CD14-positive monocyte (primary cell): ENCODE measurements around the gene IRF9. TPM values are rescaled to one million over a fixed set of nuclear protein-coding genes. Genes with fewer than 3 reads are reported as not detected.

ENCODE experiments used
- DNase-seq, 3 donors: peaks; one replicate each; pipeline ENCODE4 v3.0.0-alpha.2; 2011 to 2022
- H2AFZ ChIP-seq: 2 replicates; pipeline ENCODE4 v1.6.0; 2012; ENCODE audit warnings: mild to moderate bottlenecking, low read depth, low read length, inconsistent platforms; ENCODE audit not compliant: insufficient read depth, poor library complexity, severe bottlenecking
- H3K27ac ChIP-seq, 2 donors: 1 replicate in 1 of 2; 2 replicates in 1 of 2; pipeline ENCODE4 v1.5.1; 2012 to 2013; ENCODE audit warnings: low read length in 2 of 2, control low read depth in 1 of 2, inconsistent platforms in 1 of 2, low read depth in 1 of 2, mild to moderate bottlenecking in 1 of 2
- H3K27me3 ChIP-seq, 2 donors: one replicate each; pipeline versions ENCODE4 v1.6.0 to v1.6.1; 2011 to 2013; ENCODE audit warnings: low read length in 2 of 2; ENCODE audit not compliant: control insufficient read depth in 2 of 2, insufficient read depth in 2 of 2
- H3K36me3 ChIP-seq, 2 donors: replicated peaks in 1 of 2; 1 replicate in 1 of 2; 2 replicates in 1 of 2; pipeline versions ENCODE4 v1.5.1 to v1.6.1; 2012 to 2013; ENCODE audit warnings: low read length in 2 of 2, control low read depth in 1 of 2, inconsistent platforms in 1 of 2, mild to moderate bottlenecking in 1 of 2; ENCODE audit not compliant: insufficient read depth in 2 of 2, control insufficient read depth in 1 of 2
- H3K4me1 ChIP-seq, 2 donors: 1 replicate in 1 of 2; 2 replicates in 1 of 2; pipeline versions ENCODE4 v1.5.1 to v1.6.1; 2012 to 2013; ENCODE audit warnings: low read length in 2 of 2, control low read depth in 1 of 2, inconsistent platforms in 1 of 2, mild to moderate bottlenecking in 1 of 2, moderate library complexity in 1 of 2; ENCODE audit not compliant: insufficient read depth in 2 of 2, control insufficient read depth in 1 of 2
- H3K4me2 ChIP-seq: replicated peaks from 2 replicates; pipeline ENCODE3; 2012; ENCODE audit warnings: low read length, moderate library complexity, mild to moderate bottlenecking; ENCODE audit not compliant: poor library complexity, severe bottlenecking; ENCODE audit errors: extremely low read depth
- H3K4me3 ChIP-seq, 3 experiments: fragments of 200-600 bp in 1 of 3; sonication (generic) in 1 of 3; replicated peaks in 1 of 3; 1 replicate in 2 of 3; 2 replicates in 1 of 3; pipeline ENCODE4 v1.5.1; 2011 to 2013; ENCODE audit warnings: low read length in 3 of 3, mild to moderate bottlenecking in 3 of 3, control low read depth in 2 of 3, low read depth in 2 of 3, inconsistent platforms in 1 of 3, moderate library complexity in 1 of 3
- H3K79me2 ChIP-seq: 2 replicates; pipeline ENCODE4 v1.6.0; 2012; ENCODE audit warnings: mild to moderate bottlenecking, control low read depth, inconsistent platforms, low read length, moderate library complexity; ENCODE audit not compliant: insufficient read depth
- H3K9ac ChIP-seq: 2 replicates; pipeline ENCODE4 v1.6.0; 2017; ENCODE audit warnings: low read length, mild to moderate bottlenecking; ENCODE audit not compliant: insufficient read depth, poor library complexity, severe bottlenecking
- H3K9me3 ChIP-seq, 2 donors: replicated peaks in 1 of 2; 1 replicate in 1 of 2; 2 replicates in 1 of 2; pipeline versions ENCODE4 v1.5.1 to v1.6.1; 2012 to 2013; ENCODE audit warnings: low read length in 2 of 2, control low read depth in 1 of 2; ENCODE audit not compliant: control insufficient read depth in 1 of 2, insufficient read depth in 1 of 2
- H4K20me1 ChIP-seq: 2 replicates; pipeline ENCODE4 v1.6.0; 2012; ENCODE audit warnings: mild to moderate bottlenecking, low read length, control low read depth, moderate library complexity; ENCODE audit not compliant: insufficient read depth
- H3K27ac Mint-ChIP-seq, 7 donors: one replicate each; pipeline ENCODE4 v1.8.0; 2020; ENCODE audit warnings: mild to moderate bottlenecking in 7 of 7, mixed read lengths in 7 of 7, moderate library complexity in 6 of 7, inconsistent platforms in 2 of 7
- H3K27me3 Mint-ChIP-seq, 3 donors: one replicate each; pipeline ENCODE4 v1.8.0; 2021 to 2022; ENCODE audit warnings: low read depth in 3 of 3, mild to moderate bottlenecking in 3 of 3, mixed read lengths in 3 of 3, moderate library complexity in 3 of 3, inconsistent platforms in 1 of 3
- H3K36me3 Mint-ChIP-seq, 2 donors: one replicate each; pipeline ENCODE4 v1.8.0; 2020; ENCODE audit warnings: mixed read lengths in 2 of 2, inconsistent platforms in 1 of 2, mild to moderate bottlenecking in 1 of 2
- H3K4me1 Mint-ChIP-seq: one replicate; pipeline ENCODE4 v1.8.0; 2020; ENCODE audit warnings: mild to moderate bottlenecking, mixed read lengths
- H3K4me3 Mint-ChIP-seq, 2 donors: one replicate each; pipeline ENCODE4 v1.8.0; 2020; ENCODE audit warnings: mild to moderate bottlenecking in 2 of 2, mixed read lengths in 2 of 2, moderate library complexity in 1 of 2
- H3K9me3 Mint-ChIP-seq, 7 donors: one replicate each; pipeline ENCODE4 v1.8.0; 2020 to 2022; ENCODE audit warnings: mixed read lengths in 7 of 7, mild to moderate bottlenecking in 6 of 7, moderate library complexity in 6 of 7, inconsistent platforms in 2 of 7
- CTCF ChIP-seq: fragments of 200-600 bp; IDR thresholded peaks from one replicate; pipeline ENCODE4 v1.8.0; 2022; ENCODE audit warnings: antibody characterized with exemption, mild to moderate bottlenecking
- WGBS: methylation state at CpG from one replicate; pipeline ENCODE4 v1.1.5; 2013; ENCODE audit warnings: missing lambda C conversion rate; ENCODE audit not compliant: insufficient coverage; 5-methylcytosine and 5-hydroxymethylcytosine counted together
- intact Hi-C, 2 donors: fragments of 100-400 bp; cut with micrococcal nuclease; formaldehyde crosslinking; loops; one replicate each; pipeline versions ENCODE4 v1.15.0 to v1.15.1; 2023
- polyA plus RNA-seq, 3 donors: library from polyadenylated mRNA; depleted of rRNA in 1 of 3; unstranded in 2 of 3; stranded (reverse) in 1 of 3; fragments of 300-500 nt in 2 of 3; fragments of >200 nt in 1 of 3; fragmentation: Illumina TruSeq in 2 of 3; gene quantifications; 1 replicate in 2 of 3; 2 replicates in 1 of 3; pipeline ENCODE4 v1.2.3, GENCODE V29; 2012 to 2021

The IRF9 gene
- polyA plus RNA-seq, 3 donors: 44.7 to 208 (median 56.0) TPM

DNA sequence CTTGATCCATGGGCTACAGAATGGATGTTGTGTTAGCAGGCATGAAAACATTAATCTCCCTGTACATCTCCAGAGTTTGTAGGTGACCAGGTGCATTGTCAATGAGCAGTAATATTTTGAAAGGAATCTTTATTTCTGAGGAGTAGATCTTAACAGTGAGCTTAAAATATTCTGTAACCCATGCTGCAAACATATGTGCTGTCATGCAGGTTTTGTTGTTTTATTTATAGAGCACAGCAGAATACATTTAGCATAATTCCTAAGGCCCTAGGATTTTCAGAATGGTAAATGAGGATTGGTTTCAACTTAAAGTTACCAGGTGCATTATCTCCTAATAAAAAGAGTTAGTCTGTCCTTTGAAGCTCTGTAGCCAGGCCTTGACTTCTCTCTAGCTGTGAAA lies 34.1 kb upstream of the IRF9 start:
- H3K9me3 Mint-ChIP-seq: no peaks in the 10 kb centered on the region
- Histone ChIP-seq H3K4me2 (no peak overlapping the region), H3K36me3 (peaks cover 22 to 29% of the 10 kb centered on the region in 2 donors), H3K9ac (no peak overlapping the region), H2AFZ (no peak overlapping the region), H3K27me3 (no peaks in the 10 kb centered on the region), H3K79me2 (no peaks in the 10 kb centered on the region), H4K20me1 (no peaks in the 10 kb centered on the region), H3K9me3 (no peaks in the 10 kb centered on the region), H3K4me3 (no peak overlapping the region), H3K27ac (no peak overlapping the region), H3K4me1 (peaks cover 5 to 7% of the 10 kb centered on the region in 2 donors)
- peaks cover 0 to 2% (median 0%) of the 10 kb centered on the region in 3 donors for H3K27me3 Mint-ChIP-seq
- no peak for DNase-seq
- H3K4me3 Mint-ChIP-seq: no peak overlapping the region
- peaks cover 13% of the 10 kb centered on the region for H3K4me1 Mint-ChIP-seq
- H3K27ac Mint-ChIP-seq: no peak overlapping the region
- no peak for TF ChIP-seq CTCF
- intact Hi-C loops: no loop called here
- peaks cover 22 to 51% of the 10 kb centered on the region in 2 donors for H3K36me3 Mint-ChIP-seq

DNA sequence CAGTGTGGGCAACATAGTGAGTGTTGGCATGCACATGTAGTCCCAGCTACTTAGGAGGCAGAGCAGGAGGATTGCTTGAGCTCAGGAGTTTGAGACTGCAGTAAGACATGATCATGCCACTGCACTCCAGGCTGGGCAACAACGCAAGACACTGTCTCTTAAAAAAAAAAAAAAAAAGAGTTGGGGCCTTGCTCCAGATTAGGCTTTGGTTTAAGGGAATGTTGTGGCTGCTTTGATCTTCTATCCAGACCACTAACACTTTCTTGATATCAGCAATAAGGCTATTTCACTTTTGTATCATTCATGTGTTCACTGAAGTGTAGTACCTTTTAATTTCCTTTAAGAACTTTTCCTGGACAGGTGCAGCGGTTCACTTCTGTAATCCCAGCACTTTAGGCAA lies 33.4 kb upstream of the IRF9 start:
- Histone ChIP-seq H3K79me2 (no peaks in the 10 kb centered on the region), H3K9ac (no peak overlapping the region), H3K4me1 (peaks cover 5 to 7% of the 10 kb centered on the region in 2 donors), H3K4me3 (no peak overlapping the region), H3K27me3 (no peaks in the 10 kb centered on the region), H3K36me3 (peaks cover 18 to 22% of the 10 kb centered on the region in 2 donors), H3K9me3 (no peaks in the 10 kb centered on the region), H3K27ac (no peak overlapping the region), H4K20me1 (no peaks in the 10 kb centered on the region), H2AFZ (no peak overlapping the region), H3K4me2 (no peak overlapping the region)
- no peak for TF ChIP-seq CTCF
- DNase-seq: no peak
- Mint-ChIP-seq H3K36me3 (peaks cover 22 to 51% of the 10 kb centered on the region in 2 donors), H3K4me1 (peaks cover 13% of the 10 kb centered on the region), H3K9me3 (peaks cover 0 to under 1% (median 0%) of the 10 kb centered on the region in 7 donors), H3K27ac (no peak overlapping the region), H3K27me3 (peaks cover 0 to 2% (median 0%) of the 10 kb centered on the region in 3 donors), H3K4me3 (no peak overlapping the region)
- intact Hi-C loops: no loop called here
- no CpG with 5 or more reads among the region's 2 CpGs for WGBS
